HEK293T (cell line): ENCODE data around the gene NMRK1.

Experiments
- BHLHE40 ChIP-seq: fragments of 450-650 bp; IDR thresholded peaks from 2 replicates; pipeline ENCODE4 v1.6.1; 2016; ENCODE audit warnings: mild to moderate bottlenecking, moderate library complexity, borderline replicate concordance
- TARDBP ChIP-seq: fragments of 450-650 bp; IDR thresholded peaks from 2 replicates; pipeline ENCODE4 v1.6.1; 2016

DNA sequence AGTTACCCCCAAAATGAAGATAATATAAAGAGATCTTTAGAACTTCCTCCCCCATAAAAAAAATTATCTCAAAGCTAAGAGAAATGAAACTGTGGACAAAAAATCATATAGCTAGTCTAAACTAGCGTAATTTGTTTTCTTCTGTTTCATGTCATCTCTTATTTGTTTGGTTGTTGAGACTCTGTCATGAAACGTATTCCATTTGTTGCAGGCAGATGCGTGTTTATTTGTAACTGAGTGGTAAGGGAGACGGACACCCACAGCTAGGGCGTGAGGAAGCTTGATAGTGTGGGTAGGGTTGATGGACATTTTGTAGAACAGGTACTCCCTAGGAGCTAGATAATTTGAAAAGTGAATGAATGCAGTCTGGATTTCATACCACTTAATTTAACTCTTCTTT is 42.2 kb upstream of the NMRK1 start:
- TF ChIP-seq BHLHE40 (no peak), TARDBP (no peak)
